Nephron progenitor cell (in vitro differentiated cells): ENCODE measurements around the gene ONECUT2.

Experiments
- DNase-seq: peaks from one replicate; pipeline ENCODE4 v3.0.0; 2021
- H3K27ac Mint-ChIP-seq: 2 replicates; pipeline ENCODE4 v1.8.0; 2021; ENCODE audit warnings: mild to moderate bottlenecking, moderate library complexity, mixed read lengths
- H3K27me3 Mint-ChIP-seq: 2 replicates; pipeline ENCODE4 v1.8.0; 2021; ENCODE audit warnings: mild to moderate bottlenecking, low read depth, mixed read lengths; ENCODE audit not compliant: poor library complexity
- H3K36me3 Mint-ChIP-seq: 2 replicates; pipeline ENCODE4 v1.8.0; 2021; ENCODE audit warnings: low read depth, mixed read lengths
- H3K4me1 Mint-ChIP-seq: 2 replicates; pipeline ENCODE4 v1.8.0; 2021; ENCODE audit warnings: mixed read lengths
- H3K4me3 Mint-ChIP-seq: 2 replicates; pipeline ENCODE4 v1.8.0; 2021; ENCODE audit warnings: mild to moderate bottlenecking, moderate library complexity, mixed read lengths
- H3K9me3 Mint-ChIP-seq: 2 replicates; pipeline ENCODE4 v1.8.0; 2021; ENCODE audit warnings: mild to moderate bottlenecking, moderate library complexity, mixed read lengths
- TF ChIP-seq, protein P1 (sequence below): fragments of 200-600 bp; sonication (generic); IDR thresholded peaks from 2 replicates; pipeline ENCODE4 v1.5.0; 2021; ENCODE audit warnings: antibody characterized with exemption

The ONECUT2 gene

DNA sequence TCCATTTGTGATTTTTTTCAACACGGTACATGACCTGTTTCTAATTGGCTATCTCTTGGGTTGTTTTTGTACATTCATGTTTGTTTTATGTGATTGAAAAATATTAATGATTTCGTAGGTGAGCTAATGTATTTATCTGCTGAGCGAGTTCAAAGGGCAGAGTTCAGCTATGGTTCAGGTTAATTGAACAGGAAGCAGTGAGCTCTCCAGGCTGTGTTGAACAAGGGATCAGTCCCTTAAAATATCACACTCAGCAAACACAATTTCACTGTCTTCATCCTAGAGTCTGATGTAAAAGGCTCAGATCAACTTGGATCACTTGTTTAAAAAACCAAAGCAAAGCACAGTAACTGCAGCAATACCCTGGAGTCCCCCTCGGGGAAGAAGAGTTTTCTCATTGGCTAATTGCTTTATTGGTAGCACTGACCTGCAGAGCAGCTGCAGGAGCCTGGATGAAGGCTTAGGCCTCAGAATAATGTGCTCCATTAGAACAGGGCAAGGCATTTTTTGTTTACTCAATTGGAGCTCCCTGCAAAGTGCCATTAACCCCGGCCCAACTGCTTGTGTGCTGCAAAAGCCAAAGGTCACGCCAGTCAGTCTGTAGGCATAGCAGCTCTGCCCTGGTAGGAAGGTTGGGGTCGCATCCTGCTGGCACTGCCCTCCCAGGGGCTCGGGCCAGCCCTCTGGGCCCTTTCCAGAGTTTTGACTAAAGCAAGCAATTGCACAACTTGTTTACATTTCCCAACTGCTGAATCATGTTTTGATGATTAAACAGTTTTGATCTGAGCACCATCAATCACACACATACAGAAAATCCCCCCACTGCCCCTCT, 10.5 kb downstream of the ONECUT2 start:
- peaks cover 14% of the 10 kb centered on the region for H3K4me1 Mint-ChIP-seq
- no peak overlapping the region for H3K27ac Mint-ChIP-seq
- no peaks in the 10 kb centered on the region for H3K9me3 Mint-ChIP-seq
- TF ChIP-seq, protein P1, sequence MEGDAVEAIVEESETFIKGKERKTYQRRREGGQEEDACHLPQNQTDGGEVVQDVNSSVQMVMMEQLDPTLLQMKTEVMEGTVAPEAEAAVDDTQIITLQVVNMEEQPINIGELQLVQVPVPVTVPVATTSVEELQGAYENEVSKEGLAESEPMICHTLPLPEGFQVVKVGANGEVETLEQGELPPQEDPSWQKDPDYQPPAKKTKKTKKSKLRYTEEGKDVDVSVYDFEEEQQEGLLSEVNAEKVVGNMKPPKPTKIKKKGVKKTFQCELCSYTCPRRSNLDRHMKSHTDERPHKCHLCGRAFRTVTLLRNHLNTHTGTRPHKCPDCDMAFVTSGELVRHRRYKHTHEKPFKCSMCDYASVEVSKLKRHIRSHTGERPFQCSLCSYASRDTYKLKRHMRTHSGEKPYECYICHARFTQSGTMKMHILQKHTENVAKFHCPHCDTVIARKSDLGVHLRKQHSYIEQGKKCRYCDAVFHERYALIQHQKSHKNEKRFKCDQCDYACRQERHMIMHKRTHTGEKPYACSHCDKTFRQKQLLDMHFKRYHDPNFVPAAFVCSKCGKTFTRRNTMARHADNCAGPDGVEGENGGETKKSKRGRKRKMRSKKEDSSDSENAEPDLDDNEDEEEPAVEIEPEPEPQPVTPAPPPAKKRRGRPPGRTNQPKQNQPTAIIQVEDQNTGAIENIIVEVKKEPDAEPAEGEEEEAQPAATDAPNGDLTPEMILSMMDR = no peak
- H3K4me3 Mint-ChIP-seq = no peak overlapping the region
- DNase-seq = no peak
- no peaks in the 10 kb centered on the region for H3K36me3 Mint-ChIP-seq
- H3K27me3 Mint-ChIP-seq = peaks cover 96% of the 10 kb centered on the region

DNA sequence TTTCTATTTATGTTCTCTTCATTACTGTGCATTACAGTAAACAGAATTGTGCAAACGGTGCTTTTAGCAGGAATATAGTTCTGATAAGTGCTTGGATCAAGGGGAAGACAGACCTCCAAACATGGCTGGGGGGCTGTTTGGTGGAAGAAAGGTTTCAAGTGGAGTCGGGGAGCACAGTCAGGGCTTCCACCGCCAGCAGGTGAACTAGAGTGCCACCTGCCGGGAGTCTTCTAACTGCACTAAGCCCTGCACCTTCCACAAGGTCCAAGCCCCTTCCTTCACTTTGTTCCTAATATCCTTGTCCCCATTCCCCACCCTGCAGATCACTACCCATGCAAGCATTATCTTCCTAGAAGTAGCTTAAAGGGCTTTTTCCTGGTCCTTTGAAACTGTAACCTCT, 11.1 kb downstream of the ONECUT2 start:
- Mint-ChIP-seq H3K27ac (no peak overlapping the region), H3K27me3 (peaks cover 90% of the 10 kb centered on the region), H3K4me1 (peaks cover 8% of the 10 kb centered on the region), H3K4me3 (no peak overlapping the region), H3K36me3 (no peaks in the 10 kb centered on the region), H3K9me3 (no peaks in the 10 kb centered on the region)
- TF ChIP-seq, protein P1 = peak; percentile 47
- peak; percentile 43 for DNase-seq

DNA sequence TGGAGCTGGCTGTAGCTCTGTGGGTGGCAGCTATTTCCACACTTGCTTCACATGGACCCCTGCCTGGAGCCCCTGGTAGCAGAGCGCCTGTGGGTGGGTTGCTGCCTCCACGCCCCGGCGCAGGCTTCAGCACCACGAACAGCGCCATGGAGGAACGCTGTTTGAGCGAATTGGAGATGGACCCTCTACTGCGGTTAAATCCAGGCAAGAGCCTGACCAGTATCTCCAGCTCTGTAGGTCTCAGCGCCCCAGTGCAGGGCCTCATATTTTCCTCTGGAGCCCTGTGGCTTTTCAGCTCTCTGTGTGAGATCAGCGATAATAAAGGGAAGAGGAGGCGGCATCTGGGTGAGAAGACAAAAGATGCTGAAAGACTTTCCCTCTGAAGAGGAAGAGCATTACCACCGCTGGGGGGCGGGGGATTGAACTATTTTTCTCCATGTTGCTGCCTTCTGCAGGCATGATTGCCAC, 12.0 kb downstream of the ONECUT2 start:
- peaks cover 3% of the 10 kb centered on the region for H3K4me1 Mint-ChIP-seq
- peak; percentile 96 for DNase-seq
- no peaks in the 10 kb centered on the region for H3K9me3 Mint-ChIP-seq
- no peaks in the 10 kb centered on the region for H3K36me3 Mint-ChIP-seq
- H3K4me3 Mint-ChIP-seq = no peak overlapping the region
- TF ChIP-seq, protein P1 = no peak
- H3K27ac Mint-ChIP-seq = no peak overlapping the region
- peaks cover 88% of the 10 kb centered on the region for H3K27me3 Mint-ChIP-seq

DNA sequence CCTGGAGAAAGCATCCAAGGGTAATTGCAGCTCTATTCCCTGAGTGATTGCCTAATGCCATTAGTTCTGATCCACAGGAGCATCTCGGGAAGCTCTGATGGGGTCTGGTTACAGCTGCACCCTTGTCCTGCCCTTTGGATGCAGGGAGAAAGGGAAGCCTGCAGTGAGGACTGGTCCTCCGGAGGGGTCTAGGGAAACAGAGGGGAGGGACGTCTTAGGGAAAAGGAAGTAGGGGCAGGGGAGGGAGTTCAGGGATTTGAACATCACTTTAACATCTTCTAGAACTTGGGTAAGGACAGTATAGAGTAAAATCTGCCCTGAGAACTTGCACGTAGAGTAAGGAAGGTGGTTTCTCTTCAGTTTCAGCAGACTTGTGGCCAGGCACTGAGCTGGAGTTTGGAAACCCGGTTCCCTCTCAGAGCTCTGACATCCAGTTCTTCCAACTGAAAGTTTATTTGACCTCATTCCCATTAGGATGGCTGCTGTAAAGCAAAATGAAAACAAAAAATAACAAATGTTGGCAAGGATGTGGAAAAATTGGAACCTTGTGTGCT, 20.5 kb downstream of the ONECUT2 start:
- Mint-ChIP-seq H3K9me3 (no peaks in the 10 kb centered on the region), H3K27ac (no peak overlapping the region), H3K36me3 (no peaks in the 10 kb centered on the region)

DNA sequence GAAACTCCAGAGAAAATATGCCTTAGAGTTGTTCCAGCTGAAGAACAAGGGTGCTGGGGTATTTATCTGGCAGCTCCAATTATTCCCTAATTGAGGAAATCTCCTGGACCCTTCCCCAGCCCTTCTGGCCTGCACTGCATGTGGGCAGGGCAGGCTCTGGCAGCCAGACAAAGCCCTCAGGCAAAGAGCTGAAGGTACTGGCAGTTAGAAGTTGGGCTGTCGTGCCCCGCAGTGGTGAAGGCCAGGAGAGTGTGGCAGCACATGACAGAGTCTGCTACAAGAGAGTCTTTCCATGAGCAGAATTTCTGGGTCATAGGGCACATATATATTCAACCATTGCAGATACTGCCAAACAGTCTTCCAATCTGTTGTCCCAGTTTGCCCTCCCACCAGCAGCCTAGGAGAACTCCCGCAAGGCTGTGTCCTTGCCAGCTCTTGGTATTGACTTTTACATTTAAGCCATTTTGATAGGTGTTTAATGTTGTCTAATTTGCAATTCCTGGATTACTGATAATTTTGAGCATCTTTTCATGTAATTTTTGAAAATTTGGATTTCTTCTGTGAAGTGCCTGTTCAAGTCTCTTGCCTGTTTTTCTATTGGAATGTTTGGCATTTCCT, 26.6 kb downstream of the ONECUT2 start:
- Mint-ChIP-seq H3K27me3 (peaks cover 14% of the 10 kb centered on the region), H3K27ac (no peak overlapping the region), H3K9me3 (no peaks in the 10 kb centered on the region), H3K4me3 (no peak overlapping the region), H3K4me1 (no peaks in the 10 kb centered on the region), H3K36me3 (no peaks in the 10 kb centered on the region)
- no peak for DNase-seq
- TF ChIP-seq, protein P1 = no peak

More for the DNA sequence above, 20.5 kb downstream of the ONECUT2 start:
- Mint-ChIP-seq H3K27me3 (peaks cover 37% of the 10 kb centered on the region), H3K4me1 (no peaks in the 10 kb centered on the region), H3K4me3 (no peak overlapping the region)
- no peak for DNase-seq
- TF ChIP-seq, protein P1 = no peak
